Spinal cord (tissue), 10 donors: Measurements from ENCODE around the gene SDC4. TPM values are rescaled to one million over a fixed set of nuclear protein-coding genes. Genes with fewer than 3 reads are reported as not detected.

Experiments
- DNase-seq, 6 donors: peaks; one replicate each; pipeline versions ENCODE4 v3.0.0 to v3.0.0-alpha.2; 2013 to 2015; ENCODE audit warnings: low spot score in 6 of 6, low read depth in 4 of 6
- H3K27ac ChIP-seq: one replicate; pipeline ENCODE4 v1.5.1; 2013; ENCODE audit warnings: low read depth, low read length, control low read depth
- H3K27me3 ChIP-seq: one replicate; pipeline ENCODE4 v1.6.1; 2013; ENCODE audit warnings: low read length; ENCODE audit not compliant: control insufficient read depth, insufficient read depth
- H3K36me3 ChIP-seq: one replicate; pipeline ENCODE4 v1.6.1; 2013; ENCODE audit warnings: low read length; ENCODE audit not compliant: control insufficient read depth, insufficient read depth
- H3K4me1 ChIP-seq: one replicate; pipeline ENCODE4 v1.6.1; 2013; ENCODE audit warnings: low read length; ENCODE audit not compliant: control insufficient read depth, insufficient read depth
- H3K4me3 ChIP-seq: one replicate; pipeline ENCODE4 v1.5.1; 2013; ENCODE audit warnings: low read depth, low read length, control low read depth
- H3K9me3 ChIP-seq: one replicate; pipeline ENCODE4 v1.6.1; 2013; ENCODE audit warnings: low read length; ENCODE audit not compliant: control insufficient read depth, insufficient read depth
- WGBS: methylation state at CpG from one replicate; pipeline ENCODE4 v1.1.5; 2013; ENCODE audit warnings: missing lambda C conversion rate; ENCODE audit not compliant: insufficient coverage; 5-methylcytosine and 5-hydroxymethylcytosine counted together
- polyA plus RNA-seq, 2 donors: library from polyadenylated mRNA; unstranded; fragments of 120-200 nt; gene quantifications; one replicate each; pipeline ENCODE4 v1.2.1, GENCODE V29; 2013; ENCODE audit not compliant: insufficient read length in 2 of 2
- total RNA-seq, 2 donors: library from RNA; depleted of rRNA in 1 of 2; stranded (reverse); fragments of 120-200 nt in 1 of 2; fragments of >200 nt in 1 of 2; gene quantifications; one replicate each; pipeline versions ENCODE4 v1.2.3 to v1.2.4, GENCODE V29; 2013 to 2014
- donor health status: healthy.

The SDC4 gene
- total and polyA plus RNA-seq, 4 donors, result 5.6 to 25.5 (median 11.7) TPM

DNA sequence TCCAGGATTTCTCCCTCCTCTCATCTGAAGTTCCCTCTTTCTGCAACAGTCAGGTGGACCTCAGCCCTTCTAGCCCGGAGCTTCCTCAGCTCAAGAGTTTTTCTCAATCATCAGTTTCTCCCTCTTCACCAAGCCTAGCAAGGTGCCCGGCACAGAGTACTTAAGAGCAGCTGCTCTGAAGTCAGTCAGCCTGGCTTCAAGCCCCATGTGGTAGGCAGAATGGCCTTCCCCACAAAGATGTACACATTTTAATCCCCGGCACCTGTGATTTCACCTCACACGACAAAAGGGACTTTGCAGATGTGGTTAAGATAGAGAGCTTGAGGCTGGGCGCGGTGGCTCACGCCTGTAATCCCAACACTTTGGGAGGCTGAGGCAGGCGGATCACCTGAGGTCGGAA is 56.7 kb downstream of the SDC4 start:
- H3K36me3 ChIP-seq, result no peaks in the 10 kb centered on the region
- H3K4me3 ChIP-seq, result no peak overlapping the region
- WGBS, result 96% methylated on average over 6 of the region's 9 CpGs
- no peaks in the 10 kb centered on the region for H3K27me3 ChIP-seq
- DNase-seq, result no peak
- no peaks in the 10 kb centered on the region for H3K9me3 ChIP-seq
- no peak overlapping the region for H3K27ac ChIP-seq
- H3K4me1 ChIP-seq, result peaks cover 27% of the 10 kb centered on the region

DNA sequence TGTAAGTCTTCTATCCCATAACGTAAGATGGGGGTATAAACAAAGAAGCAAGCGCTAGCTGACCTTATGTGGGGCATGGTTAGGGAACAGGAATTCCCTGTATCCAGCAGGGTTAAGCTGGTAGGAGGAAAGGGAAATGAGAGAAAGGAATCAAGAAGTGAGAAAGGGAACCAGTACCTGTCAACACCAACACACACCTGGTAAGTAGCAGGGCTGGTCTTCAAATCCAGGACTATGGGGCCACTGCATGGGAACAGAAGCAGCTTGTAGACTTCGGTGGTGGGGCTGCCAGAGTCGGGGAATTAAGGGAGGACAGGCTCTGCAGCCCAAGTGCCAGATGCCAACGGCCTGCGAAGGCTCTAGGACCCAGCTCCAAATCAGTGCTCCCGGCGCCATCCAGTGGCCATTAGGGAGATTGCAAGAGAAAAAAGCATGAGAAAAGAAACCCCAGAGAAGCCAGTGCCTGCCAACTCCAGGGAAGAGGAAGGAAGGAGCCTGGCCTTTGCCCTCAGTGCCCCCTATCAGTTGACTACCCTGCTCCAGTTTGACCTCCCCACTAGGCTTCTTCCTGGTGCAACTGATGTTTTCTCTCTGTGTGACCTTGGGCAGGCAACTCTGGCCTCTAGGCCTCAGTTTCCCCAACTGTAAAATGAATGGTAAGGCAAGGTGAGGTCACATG is 57.4 kb downstream of the SDC4 start:
- Histone ChIP-seq H3K36me3 (no peaks in the 10 kb centered on the region), H3K4me3 (no peak overlapping the region), H3K4me1 (peaks cover 27% of the 10 kb centered on the region), H3K27ac (no peak overlapping the region), H3K9me3 (no peaks in the 10 kb centered on the region), H3K27me3 (no peaks in the 10 kb centered on the region)
- DNase-seq, result peak; percentile 53 to 95 (median 78)
- 0% methylated on average over 6 of the region's 8 CpGs for WGBS

DNA sequence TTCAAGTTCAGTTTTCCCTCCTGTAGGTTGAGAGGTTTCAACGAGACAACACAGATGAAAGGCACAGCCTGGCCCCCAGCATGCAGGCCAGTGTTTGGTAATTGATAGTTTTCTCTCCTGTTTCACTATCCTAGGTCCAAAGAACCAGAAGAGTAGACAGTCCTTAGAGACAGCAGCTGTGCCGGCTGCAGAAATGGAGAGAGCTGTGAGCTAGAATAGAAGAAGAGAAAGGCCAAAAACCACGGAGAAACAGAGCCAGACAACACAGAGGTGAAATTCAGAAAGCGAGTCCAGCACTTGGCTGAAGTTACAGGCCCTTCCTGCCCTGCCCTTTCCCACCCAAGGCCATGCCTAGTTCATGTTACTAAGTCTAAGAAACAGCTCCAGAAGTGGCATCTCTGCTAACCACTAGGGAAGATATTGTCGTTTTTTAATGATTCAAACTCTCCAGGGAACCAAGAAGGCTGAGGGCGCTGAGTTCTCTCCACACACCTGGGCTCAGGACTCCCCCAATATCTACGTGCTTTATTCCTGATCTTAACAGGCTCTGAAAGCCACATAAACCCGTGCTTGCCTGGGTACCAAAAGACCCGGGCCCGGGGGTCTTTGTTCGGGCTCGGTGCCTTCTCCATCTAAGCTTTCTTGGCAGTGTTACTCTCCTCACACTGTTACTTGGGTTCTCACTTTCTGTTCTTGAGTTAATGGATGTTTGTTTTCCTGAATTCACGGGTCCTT is 58.1 kb downstream of the SDC4 start:
- no peaks in the 10 kb centered on the region for H3K36me3 ChIP-seq
- no peak for DNase-seq
- H3K4me3 ChIP-seq, result no peak overlapping the region
- H3K4me1 ChIP-seq, result peaks cover 27% of the 10 kb centered on the region
- H3K27me3 ChIP-seq, result no peaks in the 10 kb centered on the region
- WGBS, result 66% methylated on average over 6 of the region's 13 CpGs
- no peak overlapping the region for H3K27ac ChIP-seq
- no peaks in the 10 kb centered on the region for H3K9me3 ChIP-seq

DNA sequence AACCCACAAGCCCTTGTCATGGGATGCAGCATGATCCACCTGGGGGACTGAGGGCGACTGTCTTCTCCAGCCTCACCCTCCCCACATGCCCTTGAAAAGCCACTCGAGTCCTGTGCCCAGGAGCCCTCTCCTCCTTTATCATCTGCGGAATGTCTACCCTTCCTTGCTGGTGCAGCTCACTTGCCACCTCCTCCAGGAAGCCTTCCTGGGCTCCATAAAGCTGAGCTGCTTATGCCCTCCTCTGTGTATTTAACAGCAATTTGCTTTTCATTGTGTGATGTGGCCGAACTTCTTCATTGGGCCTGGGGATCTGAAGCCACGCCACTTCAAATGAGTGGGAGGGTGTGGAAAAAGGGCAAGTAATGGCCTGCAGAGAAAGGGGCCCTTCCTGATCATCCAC is 59.4 kb downstream of the SDC4 start:
- no peak overlapping the region for H3K4me3 ChIP-seq
- no peak overlapping the region for H3K27ac ChIP-seq
- no peaks in the 10 kb centered on the region for H3K9me3 ChIP-seq
- no peak for DNase-seq
- H3K4me1 ChIP-seq, result peaks cover 26% of the 10 kb centered on the region
- no peaks in the 10 kb centered on the region for H3K36me3 ChIP-seq
- no peaks in the 10 kb centered on the region for H3K27me3 ChIP-seq
- 93% methylated on average over 3 of the region's 5 CpGs for WGBS

GRCh38 chr20:45288376-45288775 is 59.8 kb downstream of the SDC4 start:
- DNase-seq, result no peak
- H3K4me1 ChIP-seq, result peaks cover 21% of the 10 kb centered on the region
- no peaks in the 10 kb centered on the region for H3K9me3 ChIP-seq
- H3K36me3 ChIP-seq, result no peaks in the 10 kb centered on the region
- no peak overlapping the region for H3K4me3 ChIP-seq
- no peaks in the 10 kb centered on the region for H3K27me3 ChIP-seq
- H3K27ac ChIP-seq, result no peak overlapping the region
- 86% methylated on average over 4 of the region's 4 CpGs for WGBS

GRCh38 chr20:45283551-45284057 is 64.6 kb downstream of the SDC4 start:
- 87% methylated on average over 3 of the region's 4 CpGs for WGBS
- Histone ChIP-seq H3K9me3 (no peaks in the 10 kb centered on the region), H3K36me3 (no peaks in the 10 kb centered on the region), H3K4me1 (no peaks in the 10 kb centered on the region), H3K4me3 (no peak overlapping the region), H3K27me3 (no peaks in the 10 kb centered on the region), H3K27ac (no peak overlapping the region)
- no peak for DNase-seq

DNA sequence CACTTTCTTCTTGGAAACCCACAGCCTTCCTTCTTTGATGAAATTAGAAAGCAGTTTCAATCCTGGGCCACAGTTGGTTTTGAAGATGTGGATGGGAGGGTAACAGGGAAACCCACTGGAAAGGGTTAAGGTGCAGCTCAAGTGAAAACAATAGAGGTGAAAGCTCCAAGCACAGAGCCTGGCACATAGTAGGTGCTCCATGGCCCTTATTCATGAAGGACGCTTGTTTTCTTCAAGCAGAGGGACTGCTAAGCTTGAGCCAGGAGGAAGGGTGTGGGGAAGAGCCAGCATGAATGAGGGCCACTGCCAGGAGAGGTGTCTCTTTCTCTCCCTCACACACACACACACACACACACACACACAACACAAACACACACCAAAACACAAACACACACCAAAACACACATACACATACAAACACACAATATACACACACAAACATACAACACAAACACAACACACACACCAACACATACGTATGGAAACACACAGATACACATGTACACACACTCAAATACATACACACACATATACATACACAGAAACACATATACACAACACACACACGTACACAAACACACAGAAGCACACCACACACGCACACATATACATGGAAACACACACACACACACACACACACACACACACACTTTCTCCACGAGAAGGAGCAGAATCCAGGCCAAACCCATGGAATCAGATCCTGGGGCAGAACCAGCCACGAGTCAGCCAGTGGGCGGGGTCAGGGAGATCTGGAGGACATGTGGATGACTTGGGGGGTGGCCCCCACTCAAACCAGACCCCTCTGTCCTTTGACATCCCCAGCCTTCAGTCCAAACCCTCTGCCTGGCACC is 65.3 kb downstream of the SDC4 start:
- Histone ChIP-seq H3K4me1 (no peaks in the 10 kb centered on the region), H3K27me3 (no peaks in the 10 kb centered on the region), H3K4me3 (no peak overlapping the region), H3K36me3 (no peaks in the 10 kb centered on the region), H3K27ac (no peak overlapping the region), H3K9me3 (no peaks in the 10 kb centered on the region)
- 80% methylated on average over 3 of the region's 7 CpGs for WGBS
- no peak for DNase-seq

- Histone ChIP-seq H3K27me3 (no peaks in the 10 kb centered on the region), H3K36me3 (no peaks in the 10 kb centered on the region), H3K9me3 (no peaks in the 10 kb centered on the region), H3K4me3 (no peak overlapping the region), H3K4me1 (no peaks in the 10 kb centered on the region), H3K27ac (no peak overlapping the region)
- no peak for DNase-seq
- WGBS, result no CpG with 5 or more reads among the region's 1 CpG
Observed at GRCh38 chr20:45279992-45280391, 68.2 kb downstream of the SDC4 start.

DNA sequence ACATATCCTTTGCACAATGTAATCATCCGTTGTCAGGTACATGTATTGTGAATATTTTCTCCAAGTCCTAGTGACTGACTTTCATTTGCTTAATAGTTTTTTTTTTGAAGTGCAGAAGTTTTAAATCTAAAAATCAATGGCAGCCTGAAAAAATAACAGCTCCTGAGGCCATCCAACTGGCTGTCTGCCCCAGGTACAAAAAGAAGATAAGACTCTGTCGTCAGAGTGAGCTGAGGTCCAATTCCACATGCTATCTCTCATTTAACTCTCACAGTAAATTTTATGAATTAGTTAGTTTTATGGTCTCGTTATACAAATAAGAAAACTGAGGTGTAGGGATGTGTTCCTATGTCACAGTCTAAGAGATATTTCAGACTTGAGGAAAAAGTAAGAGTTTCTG is 72.9 kb downstream of the SDC4 start:
- no peaks in the 10 kb centered on the region for H3K36me3 ChIP-seq
- no CpG with 5 or more reads among the region's 3 CpGs for WGBS
- no peak for DNase-seq
- no peaks in the 10 kb centered on the region for H3K27me3 ChIP-seq
- H3K9me3 ChIP-seq, result no peaks in the 10 kb centered on the region
- no peak overlapping the region for H3K27ac ChIP-seq
- H3K4me3 ChIP-seq, result no peak overlapping the region
- no peaks in the 10 kb centered on the region for H3K4me1 ChIP-seq
